Trophoblast cell (in vitro differentiated cells and primary cell): ENCODE results near the gene CYP2U1.
A peak's percentile ranks its signal among the peaks of the same experiment; 100 is the strongest.
"Not testable (repeated sequence)": the region's sequence is repeated elsewhere in the genome, so short reads cannot be mapped to it uniquely, and the experiment has no call there.

Experiments
- DNase-seq, 2 donors: peaks; one replicate each; pipeline ENCODE4 v3.0.0-alpha.2; 2016
- H2AFZ ChIP-seq: 2 replicates; pipeline ENCODE4 v1.6.1; 2013; ENCODE audit warnings: low read length, moderate library complexity, mild to moderate bottlenecking; ENCODE audit not compliant: insufficient read depth, poor library complexity
- H2AK5ac ChIP-seq: 2 replicates; pipeline ENCODE4 v1.6.1; 2013; ENCODE audit warnings: mild to moderate bottlenecking, low read length
- H2BK120ac ChIP-seq: 2 replicates; pipeline ENCODE4 v1.6.1; 2013; ENCODE audit warnings: low read length, mild to moderate bottlenecking, moderate library complexity; ENCODE audit not compliant: insufficient read depth, poor library complexity
- H2BK12ac ChIP-seq: 2 replicates; pipeline ENCODE4 v1.6.1; 2013; ENCODE audit warnings: mild to moderate bottlenecking, low read length, moderate library complexity
- H2BK5ac ChIP-seq: 2 replicates; pipeline ENCODE4 v1.6.1; 2013; ENCODE audit warnings: low read length, low read depth, moderate library complexity, mild to moderate bottlenecking; ENCODE audit not compliant: poor library complexity
- H3K14ac ChIP-seq: 2 replicates; pipeline ENCODE4 v1.6.1; 2013; ENCODE audit warnings: mild to moderate bottlenecking, low read length
- H3K18ac ChIP-seq: 2 replicates; pipeline ENCODE4 v1.6.1; 2013; ENCODE audit warnings: mild to moderate bottlenecking, low read length
- H3K23ac ChIP-seq: 2 replicates; pipeline ENCODE4 v1.6.1; 2013; ENCODE audit warnings: low read length
- H3K27ac ChIP-seq: 2 replicates; pipeline ENCODE4 v1.5.1; 2013; ENCODE audit warnings: low read depth, mild to moderate bottlenecking, inconsistent platforms, low read length, moderate library complexity
- H3K27me3 ChIP-seq: 2 replicates; pipeline ENCODE4 v1.6.1; 2013; ENCODE audit warnings: inconsistent platforms, mild to moderate bottlenecking, low read length, moderate library complexity; ENCODE audit not compliant: insufficient read depth
- H3K36me3 ChIP-seq, 2 experiments: 1 replicate in 1 of 2; 2 replicates in 1 of 2; pipeline ENCODE4 v1.6.1; 2013; ENCODE audit warnings: low read length in 2 of 2, mild to moderate bottlenecking in 2 of 2, moderate library complexity in 1 of 2; ENCODE audit not compliant: insufficient read depth in 2 of 2, control insufficient read depth in 1 of 2
- H3K4ac ChIP-seq: 2 replicates; pipeline ENCODE4 v1.6.1; 2013; ENCODE audit warnings: low read depth, mild to moderate bottlenecking, low read length, moderate library complexity
- H3K4me1 ChIP-seq, 2 experiments: 1 replicate in 1 of 2; 2 replicates in 1 of 2; pipeline ENCODE4 v1.6.1; 2013; ENCODE audit warnings: low read length in 2 of 2, mild to moderate bottlenecking in 2 of 2, moderate library complexity in 1 of 2; ENCODE audit not compliant: insufficient read depth in 2 of 2, control insufficient read depth in 1 of 2
- H3K4me2 ChIP-seq: 2 replicates; pipeline ENCODE4 v1.6.1; 2013; ENCODE audit warnings: inconsistent platforms, mild to moderate bottlenecking, low read length, moderate library complexity
- H3K4me3 ChIP-seq: 2 replicates; pipeline ENCODE4 v1.5.1; 2013; ENCODE audit warnings: mild to moderate bottlenecking, low read depth, low read length, inconsistent platforms
- H3K79me1 ChIP-seq: one replicate; pipeline ENCODE4 v1.6.1; 2013; ENCODE audit warnings: low read length
- H3K79me2 ChIP-seq: 2 replicates; pipeline ENCODE4 v1.6.1; 2013; ENCODE audit warnings: low read length, mild to moderate bottlenecking; ENCODE audit not compliant: control insufficient read depth, insufficient read depth, poor library complexity
- H3K9ac ChIP-seq: 2 replicates; pipeline ENCODE4 v1.6.1; 2013; ENCODE audit warnings: mild to moderate bottlenecking, low read length
- H3K9me3 ChIP-seq: 2 replicates; pipeline ENCODE4 v1.6.1; 2013; ENCODE audit warnings: low read depth, mild to moderate bottlenecking, control low read depth, inconsistent platforms, low read length; ENCODE audit not compliant: insufficient read depth
- H4K12ac ChIP-seq: 2 replicates; pipeline ENCODE4 v1.6.1; 2013; ENCODE audit warnings: low read depth, mild to moderate bottlenecking, low read length, moderate library complexity
- H4K8ac ChIP-seq: 2 replicates; pipeline ENCODE4 v1.6.1; 2013; ENCODE audit warnings: low read depth, mild to moderate bottlenecking, low read length, moderate library complexity
- H4K91ac ChIP-seq: one replicate; pipeline ENCODE4 v1.6.1; 2013; ENCODE audit warnings: low read depth, mild to moderate bottlenecking, low read length, moderate library complexity
- WGBS: extraction: QIAGEN DNeasy Blood & Tissue Kit; methylation state at CpG from one replicate; pipeline ENCODE4 v1.1.7; 2013; ENCODE audit warnings: missing lambda C conversion rate; ENCODE audit not compliant: insufficient read length, insufficient coverage; ENCODE audit errors: extremely low coverage; 5-methylcytosine and 5-hydroxymethylcytosine counted together

The CYP2U1 gene

DNA sequence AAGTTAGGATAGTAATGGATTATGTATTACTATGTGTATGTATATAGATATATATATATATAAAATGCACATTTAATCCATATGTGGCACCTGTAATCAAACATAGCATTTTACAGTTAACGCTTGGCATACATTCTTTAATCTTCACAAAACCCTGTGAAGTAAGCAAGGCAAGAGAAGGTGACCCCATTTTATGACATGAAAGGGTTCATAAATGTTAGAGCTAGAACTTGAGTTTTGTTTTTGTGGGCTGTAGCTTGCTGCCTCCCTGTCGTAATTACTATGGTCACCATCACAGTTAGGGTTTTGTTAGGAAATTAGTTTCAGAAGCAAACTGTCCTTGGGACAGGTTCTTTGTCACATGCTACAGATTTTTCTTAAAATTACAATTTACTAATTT lies 13.8 kb upstream of the CYP2U1 start:
- H3K14ac ChIP-seq: no peak overlapping the region
- no peak overlapping the region for H3K23ac ChIP-seq
- H2BK12ac ChIP-seq: no peak overlapping the region
- no peak overlapping the region for H4K91ac ChIP-seq
- H3K36me3 ChIP-seq: no peaks in the 10 kb centered on the region
- no peak overlapping the region for H3K27ac ChIP-seq
- no peak overlapping the region for H3K4ac ChIP-seq
- no peak overlapping the region for H2BK5ac ChIP-seq
- H4K12ac ChIP-seq: no peak overlapping the region
- no peak overlapping the region for H2AFZ ChIP-seq
- no peak overlapping the region for H3K18ac ChIP-seq
- no peak overlapping the region for H2BK120ac ChIP-seq
- no peaks in the 10 kb centered on the region for H3K4me1 ChIP-seq
- DNase-seq: no peak
- no peak overlapping the region for H3K4me3 ChIP-seq
- H3K9ac ChIP-seq: no peak overlapping the region
- H3K79me2 ChIP-seq: no peaks in the 10 kb centered on the region
- no peaks in the 10 kb centered on the region for H3K79me1 ChIP-seq
- H3K9me3 ChIP-seq: no peaks in the 10 kb centered on the region
- H3K4me2 ChIP-seq: no peak overlapping the region
- H3K27me3 ChIP-seq: no peaks in the 10 kb centered on the region
- H4K8ac ChIP-seq: no peak overlapping the region
- H2AK5ac ChIP-seq: no peak overlapping the region
- WGBS: no CpG with 5 or more reads among the region's 2 CpGs

DNA sequence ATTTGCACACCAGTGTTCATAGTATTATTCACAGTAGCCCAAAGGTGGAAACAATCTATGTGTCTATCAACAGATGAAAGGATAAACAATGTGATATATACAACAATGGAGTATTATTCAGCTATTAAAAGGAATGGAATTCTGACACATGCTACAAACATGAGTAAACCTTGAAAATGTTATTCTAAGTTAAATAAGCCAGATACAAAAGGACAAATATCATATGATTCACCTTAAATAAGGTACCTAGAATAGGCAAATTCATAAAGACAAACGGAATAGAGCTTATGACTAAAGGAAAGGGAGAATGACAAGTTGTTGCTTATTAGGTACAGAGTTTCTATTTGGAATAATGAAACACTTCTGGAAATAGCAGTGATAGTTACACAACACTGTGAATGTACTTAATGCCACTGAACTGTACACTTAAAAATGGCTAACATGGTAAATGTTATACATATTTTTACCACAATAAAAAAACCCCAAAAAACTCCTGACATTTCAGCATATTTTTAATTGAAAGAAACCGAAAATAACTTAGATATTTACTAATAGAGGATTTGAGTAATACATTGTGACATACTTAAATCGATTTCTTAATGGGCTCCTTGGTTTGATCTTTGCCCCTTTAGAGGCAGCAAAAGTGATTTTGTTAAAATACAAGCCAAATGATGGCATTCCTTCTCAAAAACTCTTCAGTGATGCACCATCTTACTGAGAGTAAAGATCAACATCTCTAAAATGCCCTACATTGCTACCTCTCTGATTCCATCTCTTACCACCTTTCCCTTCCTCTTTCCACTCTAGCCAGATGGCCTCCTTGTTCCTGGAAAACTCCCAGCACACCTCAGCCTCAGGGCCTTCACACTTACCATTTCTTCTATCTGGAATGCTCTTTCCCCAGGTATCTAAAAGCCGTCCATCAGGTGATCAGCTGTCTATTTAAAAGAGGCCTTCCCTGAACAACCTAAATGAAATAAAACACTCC lies 8.6 kb upstream of the CYP2U1 start:
- no CpG with 5 or more reads among the region's 4 CpGs for WGBS
- no peak overlapping the region for H4K8ac ChIP-seq
- peak; percentile 81 to 93 for DNase-seq

DNA sequence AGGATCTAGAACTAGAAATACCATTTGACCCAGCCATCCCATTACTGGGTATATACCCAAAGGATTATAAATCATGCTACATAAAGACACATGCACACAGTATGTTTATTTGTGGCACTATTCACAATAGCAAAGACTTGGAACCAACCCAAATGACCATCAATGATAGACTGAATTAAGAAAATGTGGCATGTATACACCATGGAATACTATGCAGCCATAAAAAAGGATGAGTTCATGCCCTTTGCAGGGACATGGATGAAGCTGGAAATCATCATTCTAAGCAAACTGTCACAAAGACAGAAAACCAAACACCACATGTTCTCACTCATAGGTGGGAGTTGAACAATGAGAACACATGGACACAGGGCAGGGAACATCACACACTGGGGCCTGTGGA lies 5.6 kb upstream of the CYP2U1 start:
- H2AK5ac ChIP-seq, H3K4me1 ChIP-seq, H2BK5ac ChIP-seq, H3K4me2 ChIP-seq, H3K9ac ChIP-seq, H2BK12ac ChIP-seq, H4K8ac ChIP-seq, H3K4me3 ChIP-seq, H3K14ac ChIP-seq, H2AFZ ChIP-seq, H3K23ac ChIP-seq, H3K79me1 ChIP-seq, H2BK120ac ChIP-seq, H4K12ac ChIP-seq, H3K79me2 ChIP-seq, H3K4ac ChIP-seq, H3K36me3 ChIP-seq, DNase-seq, H3K18ac ChIP-seq, H3K27me3 ChIP-seq, H3K9me3 ChIP-seq, H4K91ac ChIP-seq, H3K27ac ChIP-seq: not testable (repeated sequence)

More for the DNA sequence above, 8.6 kb upstream of the CYP2U1 start:
- no peaks in the 10 kb centered on the region for H3K27me3 ChIP-seq
- no peak overlapping the region for H2BK12ac ChIP-seq
- H3K4me2 ChIP-seq: no peak overlapping the region
- no peak overlapping the region for H2BK120ac ChIP-seq
- no peak overlapping the region for H3K18ac ChIP-seq
- H3K4ac ChIP-seq: no peak overlapping the region
- no peak overlapping the region for H3K9ac ChIP-seq
- no peak overlapping the region for H2AK5ac ChIP-seq
- H3K79me2 ChIP-seq: no peaks in the 10 kb centered on the region
- H3K27ac ChIP-seq: no peak overlapping the region
- no peak overlapping the region for H3K14ac ChIP-seq
- H3K79me1 ChIP-seq: no peaks in the 10 kb centered on the region
- H2AFZ ChIP-seq: no peak overlapping the region
- H3K23ac ChIP-seq: no peak overlapping the region
- no peak overlapping the region for H2BK5ac ChIP-seq
- no peak overlapping the region for H3K4me3 ChIP-seq
- H3K9me3 ChIP-seq: no peaks in the 10 kb centered on the region
- H4K12ac ChIP-seq: no peak overlapping the region
- H4K91ac ChIP-seq: no peak overlapping the region
- H3K4me1 ChIP-seq: no peaks in the 10 kb centered on the region
- no peaks in the 10 kb centered on the region for H3K36me3 ChIP-seq

DNA sequence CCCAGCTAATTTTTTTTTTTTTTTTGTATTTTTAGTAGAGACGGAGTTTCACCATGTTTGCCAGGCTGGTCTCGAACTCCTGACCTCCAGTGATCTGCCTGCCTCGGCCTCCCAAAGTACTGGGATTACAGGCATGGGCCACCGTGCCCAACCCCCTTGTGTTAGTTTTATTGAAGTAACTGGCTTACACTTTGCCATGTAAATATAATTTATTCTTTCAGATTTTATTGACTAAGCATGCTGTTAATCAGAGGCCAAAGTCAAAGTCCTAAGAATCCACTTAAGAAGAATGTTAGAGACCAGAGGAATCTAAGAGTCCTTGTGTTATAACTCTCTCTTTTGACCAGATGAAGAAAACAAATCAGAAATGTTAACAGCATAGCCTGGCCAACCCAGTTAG lies 4.5 kb upstream of the CYP2U1 start:
- not testable (repeated sequence) for H3K14ac ChIP-seq, H3K27me3 ChIP-seq, H3K23ac ChIP-seq, H4K12ac ChIP-seq, H3K9me3 ChIP-seq, DNase-seq, H3K4me2 ChIP-seq, H3K9ac ChIP-seq, H2BK5ac ChIP-seq, H3K79me2 ChIP-seq, H4K8ac ChIP-seq, H2AK5ac ChIP-seq, H3K79me1 ChIP-seq, H2AFZ ChIP-seq, H2BK120ac ChIP-seq, H4K91ac ChIP-seq, H3K4ac ChIP-seq, H3K27ac ChIP-seq, H3K4me1 ChIP-seq, H2BK12ac ChIP-seq, H3K4me3 ChIP-seq, H3K18ac ChIP-seq, H3K36me3 ChIP-seq
- WGBS: no CpG with 5 or more reads among the region's 4 CpGs
